Measurements from ENCODE around the gene MUTYH. TPM values are rescaled to one million over a fixed set of nuclear protein-coding genes. Genes with fewer than 3 reads are reported as not detected.

The MUTYH gene
- polyA plus RNA-seq, 1 donor from 2014 or later = 59.8 TPM

GRCh38 chr1:45348020-45348419, 7.8 kb upstream of the MUTYH start:
- Histone ChIP-seq H4K20me1 (ENCODE audit: insufficient read depth) (no peaks in the 10 kb centered on the region), H3K9me3 (ENCODE audit: low read length) (no peaks in the 10 kb centered on the region), H3K27me3 (ENCODE audit: insufficient read depth, low read depth, low read length) (no peaks in the 10 kb centered on the region), H3K27ac (ENCODE audit: low read length) (no peak overlapping the region), H3K36me3 (ENCODE audit: insufficient read depth, low read length) (peaks cover under 1% of the 10 kb centered on the region), H3K9me2 (ENCODE audit: insufficient read depth, low read length) (no peaks in the 10 kb centered on the region), H3K4me3 (ENCODE audit: low read length) (no peak overlapping the region), H3K4me2 (ENCODE audit: low read length) (no peak overlapping the region), H3K9ac (ENCODE audit: low read length) (no peak overlapping the region), H3F3A (ENCODE audit: insufficient read depth, low read length, poor library complexity, severe bottlenecking) (no peaks in the 10 kb centered on the region), H2AFZ (ENCODE audit: low read depth, low read length) (no peak overlapping the region), H3K79me2 (replicated peaks; ENCODE audit: insufficient read depth, low read length) (no peaks in the 10 kb centered on the region)
- TF ChIP-seq POLR2AphosphoS5 (IDR thresholded peaks at IDR 0.05) (no peak), TAF1 (IDR thresholded peaks at IDR 0.05; ENCODE audit: low read depth) (no peak), EP300 (conservative IDR thresholded peaks at IDR 0.05; ENCODE audit: poor library complexity, severe bottlenecking) (no peak), RAD21 (conservative IDR thresholded peaks at IDR 0.05) (no peak), SMC3 (conservative IDR thresholded peaks at IDR 0.05; ENCODE audit: poor library complexity) (no peak)
- TF ChIP-seq, protein P1, sequence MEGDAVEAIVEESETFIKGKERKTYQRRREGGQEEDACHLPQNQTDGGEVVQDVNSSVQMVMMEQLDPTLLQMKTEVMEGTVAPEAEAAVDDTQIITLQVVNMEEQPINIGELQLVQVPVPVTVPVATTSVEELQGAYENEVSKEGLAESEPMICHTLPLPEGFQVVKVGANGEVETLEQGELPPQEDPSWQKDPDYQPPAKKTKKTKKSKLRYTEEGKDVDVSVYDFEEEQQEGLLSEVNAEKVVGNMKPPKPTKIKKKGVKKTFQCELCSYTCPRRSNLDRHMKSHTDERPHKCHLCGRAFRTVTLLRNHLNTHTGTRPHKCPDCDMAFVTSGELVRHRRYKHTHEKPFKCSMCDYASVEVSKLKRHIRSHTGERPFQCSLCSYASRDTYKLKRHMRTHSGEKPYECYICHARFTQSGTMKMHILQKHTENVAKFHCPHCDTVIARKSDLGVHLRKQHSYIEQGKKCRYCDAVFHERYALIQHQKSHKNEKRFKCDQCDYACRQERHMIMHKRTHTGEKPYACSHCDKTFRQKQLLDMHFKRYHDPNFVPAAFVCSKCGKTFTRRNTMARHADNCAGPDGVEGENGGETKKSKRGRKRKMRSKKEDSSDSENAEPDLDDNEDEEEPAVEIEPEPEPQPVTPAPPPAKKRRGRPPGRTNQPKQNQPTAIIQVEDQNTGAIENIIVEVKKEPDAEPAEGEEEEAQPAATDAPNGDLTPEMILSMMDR (IDR thresholded peaks at IDR 0.05; ENCODE audit: poor library complexity, severe bottlenecking) = no peak

GRCh38 chr1:45346473-45346872, 6.2 kb upstream of the MUTYH start:
- Histone ChIP-seq H4K20me1 (ENCODE audit: insufficient read depth) (no peaks in the 10 kb centered on the region), H3K36me3 (ENCODE audit: insufficient read depth, low read length) (peaks cover 5% of the 10 kb centered on the region), H3K4me2 (ENCODE audit: low read length) (no peak overlapping the region), H2AFZ (ENCODE audit: low read depth, low read length) (no peak overlapping the region), H3K4me3 (ENCODE audit: low read length) (no peak overlapping the region), H3K9me3 (ENCODE audit: low read length) (no peaks in the 10 kb centered on the region), H3K79me2 (replicated peaks; ENCODE audit: insufficient read depth, low read length) (no peaks in the 10 kb centered on the region), H3K9ac (ENCODE audit: low read length) (no peak overlapping the region), H3F3A (ENCODE audit: insufficient read depth, low read length, poor library complexity, severe bottlenecking) (no peaks in the 10 kb centered on the region), H3K27ac (ENCODE audit: low read length) (no peak overlapping the region), H3K27me3 (ENCODE audit: insufficient read depth, low read depth, low read length) (no peaks in the 10 kb centered on the region), H3K9me2 (ENCODE audit: insufficient read depth, low read length) (no peaks in the 10 kb centered on the region)
- no peak for TF ChIP-seq EZH2 (IDR thresholded peaks at IDR 0.05; ENCODE audit: borderline replicate concordance, insufficient read depth, low read length, poor library complexity, severe bottlenecking)
- TF ChIP-seq MXI1 (conservative IDR thresholded peaks at IDR 0.05; ENCODE audit: poor library complexity, severe bottlenecking) = no peak
- TF ChIP-seq POLR2AphosphoS5 (IDR thresholded peaks at IDR 0.05) = no peak
- TF ChIP-seq, protein P1 (IDR thresholded peaks at IDR 0.05; ENCODE audit: poor library complexity, severe bottlenecking) = no peak
- no peak for TF ChIP-seq TAF1 (IDR thresholded peaks at IDR 0.05; ENCODE audit: low read depth)
- no peak for TF ChIP-seq RAD21 (conservative IDR thresholded peaks at IDR 0.05)
- TF ChIP-seq EP300 (conservative IDR thresholded peaks at IDR 0.05; ENCODE audit: poor library complexity, severe bottlenecking) = no peak
- no peak for TF ChIP-seq SMC3 (conservative IDR thresholded peaks at IDR 0.05; ENCODE audit: poor library complexity)
- TF ChIP-seq, protein P2, sequence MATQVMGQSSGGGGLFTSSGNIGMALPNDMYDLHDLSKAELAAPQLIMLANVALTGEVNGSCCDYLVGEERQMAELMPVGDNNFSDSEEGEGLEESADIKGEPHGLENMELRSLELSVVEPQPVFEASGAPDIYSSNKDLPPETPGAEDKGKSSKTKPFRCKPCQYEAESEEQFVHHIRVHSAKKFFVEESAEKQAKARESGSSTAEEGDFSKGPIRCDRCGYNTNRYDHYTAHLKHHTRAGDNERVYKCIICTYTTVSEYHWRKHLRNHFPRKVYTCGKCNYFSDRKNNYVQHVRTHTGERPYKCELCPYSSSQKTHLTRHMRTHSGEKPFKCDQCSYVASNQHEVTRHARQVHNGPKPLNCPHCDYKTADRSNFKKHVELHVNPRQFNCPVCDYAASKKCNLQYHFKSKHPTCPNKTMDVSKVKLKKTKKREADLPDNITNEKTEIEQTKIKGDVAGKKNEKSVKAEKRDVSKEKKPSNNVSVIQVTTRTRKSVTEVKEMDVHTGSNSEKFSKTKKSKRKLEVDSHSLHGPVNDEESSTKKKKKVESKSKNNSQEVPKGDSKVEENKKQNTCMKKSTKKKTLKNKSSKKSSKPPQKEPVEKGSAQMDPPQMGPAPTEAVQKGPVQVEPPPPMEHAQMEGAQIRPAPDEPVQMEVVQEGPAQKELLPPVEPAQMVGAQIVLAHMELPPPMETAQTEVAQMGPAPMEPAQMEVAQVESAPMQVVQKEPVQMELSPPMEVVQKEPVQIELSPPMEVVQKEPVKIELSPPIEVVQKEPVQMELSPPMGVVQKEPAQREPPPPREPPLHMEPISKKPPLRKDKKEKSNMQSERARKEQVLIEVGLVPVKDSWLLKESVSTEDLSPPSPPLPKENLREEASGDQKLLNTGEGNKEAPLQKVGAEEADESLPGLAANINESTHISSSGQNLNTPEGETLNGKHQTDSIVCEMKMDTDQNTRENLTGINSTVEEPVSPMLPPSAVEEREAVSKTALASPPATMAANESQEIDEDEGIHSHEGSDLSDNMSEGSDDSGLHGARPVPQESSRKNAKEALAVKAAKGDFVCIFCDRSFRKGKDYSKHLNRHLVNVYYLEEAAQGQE (IDR thresholded peaks at IDR 0.05; ENCODE audit: borderline replicate concordance) = no peak
